Erythroblast (primary cell): ENCODE measurements around the gene PARN.
A peak's percentile ranks its signal among the peaks of the same experiment; 100 is the strongest.

Experiments used
- DNase-seq, 2 experiments: peaks; one replicate each; lab custom pipeline; 2025; lab: John Stamatoyannopoulos, UW
- GATA1 ChIP-seq: IDR thresholded peaks from 2 replicates; pipeline ENCODE4 v1.6.1; 2011; ENCODE audit warnings: low read depth, mild to moderate bottlenecking, control low read depth, low read length, moderate library complexity
- POLR2A ChIP-seq: IDR thresholded peaks from 2 replicates; pipeline ENCODE4 v1.6.1; 2011; ENCODE audit warnings: mild to moderate bottlenecking, low read length

PARN gene

GRCh38 chr16:14497245-14498082 is 132.6 kb downstream of the PARN start:
- TF ChIP-seq POLR2A: no peak
- no peak for DNase-seq

GRCh38 chr16:14496786-14497185 is 133.3 kb downstream of the PARN start:
- no peak for TF ChIP-seq GATA1
- TF ChIP-seq POLR2A: no peak
- DNase-seq: no peak

DNA sequence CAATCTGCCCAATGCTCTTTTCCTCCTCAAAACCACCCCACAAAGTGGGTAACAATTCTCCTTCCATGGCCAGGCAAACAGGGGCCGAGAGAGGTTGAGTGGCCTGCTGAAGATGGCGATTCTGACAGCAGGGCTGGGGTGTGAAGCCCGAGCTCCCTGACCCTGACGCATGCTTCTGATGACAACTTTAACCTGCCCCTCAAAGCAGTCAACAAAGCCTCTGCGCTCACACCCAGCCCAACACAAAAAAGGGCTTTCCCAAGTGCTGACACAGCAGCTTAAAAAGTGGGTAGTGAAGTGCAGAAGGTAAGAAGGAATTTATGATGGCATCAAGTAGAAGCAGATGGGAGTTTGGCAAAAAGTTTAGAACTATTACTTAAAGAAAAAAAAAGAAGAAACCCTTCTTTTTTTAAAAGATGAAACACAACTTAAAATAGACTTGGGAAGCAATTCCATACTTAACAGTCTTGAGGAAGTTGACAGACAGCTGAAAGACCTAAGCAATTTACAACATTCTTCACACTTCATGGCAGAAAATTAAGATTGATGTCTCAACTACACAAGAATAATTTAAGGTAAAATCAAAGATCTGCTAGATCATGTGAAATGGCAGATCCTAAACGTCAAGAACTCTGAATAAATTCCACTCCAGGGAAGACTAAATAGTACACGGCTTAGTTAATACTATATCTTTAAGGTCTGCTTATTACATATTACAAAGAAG is 133.9 kb downstream of the PARN start:
- DNase-seq: no peak
- TF ChIP-seq POLR2A (no peak), GATA1 (no peak)

DNA sequence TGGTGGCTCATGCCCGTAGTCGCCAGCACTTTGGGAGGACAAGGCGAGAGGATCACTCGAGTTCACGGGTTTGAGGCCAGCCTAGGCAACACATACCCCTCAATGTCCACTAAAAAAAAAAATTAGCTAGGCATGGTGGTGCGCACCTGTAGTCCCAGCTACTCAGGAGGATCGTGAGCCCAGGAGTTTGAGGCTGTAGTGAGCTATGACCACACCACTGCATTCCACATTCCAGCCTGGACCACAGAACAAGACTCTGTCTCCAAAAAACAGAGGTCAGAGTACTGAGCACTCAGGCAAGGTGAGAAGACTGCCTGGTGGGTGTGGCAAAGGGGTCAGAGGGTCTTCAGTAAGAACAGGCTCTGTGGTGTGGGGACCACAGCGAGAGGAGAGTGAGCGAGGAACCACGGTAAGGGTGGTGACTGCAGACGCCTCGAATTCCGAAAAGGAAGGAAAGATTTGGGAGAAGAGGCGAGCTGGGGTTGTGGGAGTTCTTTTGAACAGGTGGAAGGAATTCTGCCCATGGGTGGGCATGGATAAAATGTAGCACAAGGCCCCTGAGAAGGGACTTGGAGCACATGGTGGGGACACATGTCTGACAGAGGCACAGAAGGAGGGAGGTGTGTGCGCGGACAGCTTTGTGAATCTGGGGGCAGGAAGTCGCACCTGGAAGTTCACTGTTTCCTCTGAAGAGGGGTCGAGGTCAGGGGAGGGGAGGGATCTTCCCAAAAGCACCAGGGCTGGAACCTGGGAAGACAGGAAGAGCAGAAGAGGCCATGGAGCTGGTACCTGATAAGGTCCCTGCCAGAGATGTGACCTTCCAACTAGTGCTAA is 134.6 kb downstream of the PARN start:
- no peak for TF ChIP-seq GATA1
- no peak for TF ChIP-seq POLR2A
- no peak for DNase-seq

GRCh38 chr16:14494396-14494966 is 135.6 kb downstream of the PARN start:
- no peak for TF ChIP-seq GATA1
- TF ChIP-seq POLR2A: no peak
- no peak for DNase-seq

DNA sequence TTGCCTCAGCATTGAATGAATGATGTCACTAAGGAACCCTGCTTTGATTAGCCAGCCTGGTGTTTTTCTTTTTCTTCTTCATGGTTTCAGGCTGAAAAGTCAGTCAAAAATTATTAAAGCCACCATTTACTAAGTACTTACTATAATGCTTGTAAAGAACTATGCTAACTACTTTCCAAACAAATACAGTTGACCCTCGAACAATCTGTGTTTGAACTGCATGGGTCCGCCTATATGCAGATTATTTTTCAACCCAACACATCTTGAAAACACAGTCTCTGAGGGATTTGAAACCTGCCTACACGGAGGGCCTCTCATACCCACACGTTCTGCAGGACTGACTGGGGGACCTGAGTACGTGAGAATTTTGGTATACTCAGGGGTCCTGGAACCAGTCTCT is 136.3 kb downstream of the PARN start:
- TF ChIP-seq POLR2A: no peak
- no peak for TF ChIP-seq GATA1
- no peak for DNase-seq

DNA sequence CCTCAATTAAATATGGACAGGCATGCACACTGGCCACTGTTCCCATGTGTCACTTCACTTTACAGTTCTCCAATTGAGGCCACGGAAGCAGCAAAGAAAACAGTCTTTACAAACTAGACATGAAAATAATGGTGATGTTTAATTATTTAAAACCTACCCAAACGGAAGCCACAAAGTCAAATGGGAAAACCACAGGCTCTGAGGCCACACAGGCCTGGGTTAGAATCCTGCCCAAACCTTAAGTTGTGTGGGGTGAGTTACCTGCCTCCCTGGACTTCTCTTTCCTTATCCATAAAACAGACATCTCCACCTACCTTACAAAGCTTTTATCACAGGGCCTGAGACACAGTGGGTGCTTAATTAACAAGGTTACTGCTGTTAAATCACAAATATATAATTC is 137.4 kb downstream of the PARN start:
- no peak for DNase-seq
- TF ChIP-seq GATA1: no peak
- no peak for TF ChIP-seq POLR2A

GRCh38 chr16:14491861-14492529 is 138.1 kb downstream of the PARN start:
- DNase-seq: no peak
- TF ChIP-seq POLR2A: no peak
- TF ChIP-seq GATA1: no peak

DNA sequence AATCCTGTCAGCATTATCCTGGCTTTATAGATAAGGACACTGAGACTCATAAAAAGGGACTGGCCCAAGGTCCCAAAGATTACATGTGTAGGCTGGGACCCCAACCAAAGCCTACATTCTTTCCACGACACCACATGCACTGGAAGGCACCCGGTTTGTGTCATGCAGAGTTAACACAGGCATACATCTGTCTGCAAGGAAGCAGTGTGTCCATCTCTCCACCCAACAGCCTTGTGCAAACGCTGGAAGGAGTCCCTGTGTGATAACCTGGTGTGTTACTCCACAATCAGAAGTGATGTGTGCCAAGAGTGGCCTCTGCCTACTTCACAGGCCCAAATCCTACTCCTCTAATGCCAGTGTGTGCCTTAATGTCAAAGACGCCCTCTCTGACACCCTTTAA is 139.8 kb downstream of the PARN start:
- peak in 1 of 2 experiments; percentile 3 for DNase-seq
- no peak for TF ChIP-seq POLR2A
- no peak for TF ChIP-seq GATA1

GRCh38 chr16:14489460-14489859 is 140.6 kb downstream of the PARN start:
- peak; percentile 47 to 49 for DNase-seq
- no peak for TF ChIP-seq POLR2A
- no peak for TF ChIP-seq GATA1

GRCh38 chr16:14487579-14487978 is 142.5 kb downstream of the PARN start:
- TF ChIP-seq POLR2A: no peak
- TF ChIP-seq GATA1: no peak
- peak; percentile 15 to 18 for DNase-seq

DNA sequence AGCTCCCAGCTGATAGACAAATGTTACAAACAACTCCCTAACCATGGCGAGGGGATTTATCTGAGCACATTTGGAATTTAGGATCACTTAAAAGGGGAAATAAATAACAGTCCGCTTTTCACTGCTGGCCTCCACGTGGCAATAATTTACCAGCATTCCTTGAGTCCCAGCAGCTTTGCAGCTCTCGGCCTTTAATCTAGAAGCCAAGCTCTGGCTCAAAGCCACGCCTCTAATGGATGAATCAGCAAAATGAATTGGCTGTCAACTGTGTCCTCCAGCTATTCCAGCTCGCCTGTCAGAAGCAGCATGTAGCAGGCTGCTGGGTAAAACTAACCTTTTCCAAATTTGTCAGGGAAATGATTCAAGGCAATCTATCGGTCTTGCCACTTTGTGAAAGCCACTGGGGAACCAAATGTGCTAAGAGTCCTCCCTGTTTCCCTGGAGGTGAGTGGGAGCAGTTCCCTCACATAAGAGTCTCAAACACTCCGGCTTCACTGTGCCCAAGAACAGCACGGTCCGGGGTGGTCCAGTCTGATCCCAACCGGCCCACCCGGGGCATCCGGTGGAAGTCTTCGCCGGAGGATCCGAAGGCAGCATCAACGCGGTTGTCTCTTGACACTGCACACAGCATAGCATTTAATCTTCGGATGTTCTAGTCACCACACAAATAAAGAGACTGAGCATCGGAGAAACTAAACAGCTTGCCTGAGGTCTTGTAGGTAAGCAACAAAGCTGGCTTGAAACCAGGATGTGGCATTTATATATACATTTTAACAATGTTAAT is 143.3 kb downstream of the PARN start:
- TF ChIP-seq GATA1 (no peak), POLR2A (peak; percentile 46)
- DNase-seq: peak; percentile 86 to 89
